H1 (cell line): ENCODE measurements around the gene WASF3. TPM values are rescaled to one million over a fixed set of nuclear protein-coding genes. Genes with fewer than 3 reads are reported as not detected.

Experiments used
- E2F6 ChIP-seq: IDR thresholded peaks from 2 replicates; pipeline ENCODE4 v1.6.1; 2012; ENCODE audit warnings: inconsistent platforms
- JUN ChIP-seq: IDR thresholded peaks from 2 replicates; pipeline ENCODE4 v1.6.1; 2011; ENCODE audit warnings: low read depth, mild to moderate bottlenecking, improper control_type of control experiment, low read length
- NRF1 ChIP-seq: IDR thresholded peaks from 2 replicates; pipeline ENCODE4 v1.6.1; 2011; ENCODE audit warnings: mild to moderate bottlenecking, low read depth, low read length, improper control_type of control experiment
- POLR2AphosphoS5 ChIP-seq: IDR thresholded peaks from 2 replicates; pipeline ENCODE4 v1.6.1; 2011; ENCODE audit warnings: low read depth, low read length
- RBBP5 ChIP-seq: IDR thresholded peaks from 2 replicates; pipeline ENCODE4 v1.7.1; 2012; ENCODE audit warnings: low read depth, mild to moderate bottlenecking, inconsistent platforms, low read length, moderate library complexity, borderline replicate concordance
- RFX5 ChIP-seq: IDR thresholded peaks from 2 replicates; pipeline ENCODE4 v1.6.1; 2011; ENCODE audit warnings: low read depth, low read length, improper control_type of control experiment, borderline replicate concordance
- RNF2 ChIP-seq: fragments of 200-900, 300-1000 bp; sonication (generic); IDR thresholded peaks from 2 replicates; pipeline ENCODE4 v1.7.1; 2016; ENCODE audit warnings: borderline replicate concordance, low read depth, mild to moderate bottlenecking, antibody characterized with exemption, low read length; ENCODE audit not compliant: poor library complexity, severe bottlenecking; ENCODE audit errors: missing control alignments
- polyA plus RNA-seq, 7 experiments: library from polyadenylated mRNA; depleted of rRNA in 3 of 7; stranded (reverse) in 5 of 7; unstranded in 2 of 7; fragments of >200 nt in 5 of 7; fragments of 200-250 nt in 2 of 7; gene quantifications; 1 replicate in 5 of 7; 2 replicates in 1 of 7; 4 replicates in 1 of 7; pipeline versions ENCODE4 v1.2.1 to v1.2.3, GENCODE V29; 2011 to 2013; ENCODE audit warnings: missing spikeins in 2 of 7, mixed read lengths in 2 of 7
- total RNA-seq: library from RNA; stranded (reverse); fragmentation: NEBNext Ultra II Directional; extraction: Animal tissue kit (Norgen Biotek cat#: 25700); gene quantifications from 2 replicates; pipeline ENCODE4 v1.2.1, GENCODE V29; 2021

The WASF3 gene
- total and polyA plus RNA-seq, 2 of the 8 experiments (the other 6 are each of a cell fraction or from before 2014, with no cell fraction given), result 18.7 to 39.8 TPM

- TF ChIP-seq RNF2 (no peak), NRF1 (no peak), E2F6 (no peak), RBBP5 (no peak), JUN (no peak), RFX5 (no peak), POLR2AphosphoS5 (no peak)
Measured at GRCh38 chr13:26561651-26562511, 4.4 kb downstream of the WASF3 start (continued).
